ENCODE results near the gene MED16.
"Not testable (repeated sequence)": the region's sequence is repeated elsewhere in the genome, so short reads cannot be mapped to it uniquely, and the experiment has no call there.

Gene MED16

DNA sequence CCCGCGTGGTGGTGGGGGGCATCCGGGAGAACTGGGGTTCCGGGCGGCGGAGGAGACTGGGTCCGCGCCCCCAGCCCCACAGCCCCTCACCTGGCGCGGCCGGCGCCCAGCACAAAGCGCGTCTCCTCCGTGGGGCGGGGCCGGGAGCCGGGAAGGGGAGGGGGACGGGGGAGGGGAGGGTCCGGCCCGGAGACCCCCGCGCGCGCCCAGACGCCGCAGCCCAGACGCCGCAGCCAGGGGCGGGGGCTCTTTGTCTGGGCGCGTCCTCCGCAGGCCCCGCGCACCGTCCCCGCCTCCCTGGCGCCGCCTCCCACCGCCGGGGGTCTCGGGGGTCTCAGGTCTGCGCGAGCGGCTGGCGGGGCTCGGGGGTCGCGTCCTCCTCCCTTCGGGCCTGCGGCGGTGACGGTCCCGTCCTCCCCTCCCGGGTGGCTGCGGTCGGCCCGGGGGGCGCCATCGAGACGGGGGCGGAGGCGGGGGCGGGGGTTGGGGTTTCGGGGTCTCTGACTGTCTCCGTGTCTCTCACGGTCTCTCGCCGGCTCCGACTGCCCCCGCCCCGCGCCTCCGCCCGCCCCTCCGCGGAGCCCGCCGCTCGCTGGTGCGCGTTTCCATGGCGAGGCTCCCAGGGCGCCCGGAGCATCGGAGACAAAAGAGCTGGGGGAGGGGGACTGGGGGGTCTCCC lies 71.0 kb downstream of the MED16 start, which contains the start of gene PLPPR3:
PLPPR3 (minus strand) TSS at position 131 of the 679 bp plus-strand sequence. CDS start 396 bp downstream, outside the sequence.
- no peak for DNase-seq

DNA sequence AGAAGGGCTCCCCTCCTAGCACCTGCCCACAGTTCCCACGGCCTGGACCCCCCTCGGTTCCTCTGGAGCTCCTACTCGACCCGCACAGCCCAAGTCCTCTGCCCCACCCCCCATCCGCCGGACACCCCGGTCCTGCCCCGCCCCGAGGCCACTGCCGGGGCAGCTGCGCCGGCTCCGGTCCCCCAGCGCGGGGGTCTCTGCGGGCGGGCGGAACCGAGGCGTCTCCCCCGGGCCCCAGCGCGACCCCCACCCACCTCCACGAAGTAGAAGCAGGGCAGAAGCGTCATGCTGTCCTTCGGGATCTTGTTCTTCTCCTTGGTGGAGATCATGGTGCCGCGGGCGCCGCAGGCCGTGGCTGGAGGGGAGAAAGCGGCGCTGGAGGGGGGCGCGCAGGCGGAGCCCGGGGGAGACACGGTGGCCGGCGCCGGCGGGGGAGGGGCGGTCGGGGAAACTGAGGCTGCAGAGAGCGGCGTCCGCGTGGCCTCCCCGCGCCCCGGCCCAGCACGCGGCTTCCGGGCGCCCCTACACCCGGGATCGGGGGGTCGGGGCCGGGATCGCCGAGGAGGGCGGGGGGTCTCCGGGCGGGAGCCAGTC lies 71.7 kb downstream of the MED16 start:
- no peak for DNase-seq

DNA sequence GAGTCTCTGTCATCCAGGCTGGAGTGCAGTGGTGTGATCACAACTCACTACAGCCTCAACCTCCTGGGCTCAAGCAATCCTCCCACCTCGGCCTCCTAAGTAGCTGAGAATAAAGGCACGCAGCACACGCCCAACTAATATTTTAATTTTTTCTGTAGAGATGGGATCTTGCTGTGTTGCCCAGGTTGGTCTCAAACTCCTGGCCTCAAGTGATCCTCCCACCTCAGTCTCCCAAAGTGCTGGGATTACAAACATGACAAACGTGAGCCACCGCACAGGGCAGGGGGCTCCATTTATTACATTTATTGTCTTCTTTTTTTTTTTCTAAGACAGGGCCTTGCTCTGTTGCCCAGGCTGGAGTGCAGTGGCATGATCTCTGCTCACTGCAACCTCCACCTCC lies 72.8 kb downstream of the MED16 start:
- not testable (repeated sequence) for DNase-seq

All from CD4-positive, alpha-beta T cell treated with Interleukin-4 for 4 hours (primary cell).